Adrenal gland (tissue), 12 donors: Measurements from ENCODE around the gene IFNA17. TPM values are rescaled to one million over a fixed set of nuclear protein-coding genes. Genes with fewer than 3 reads are reported as not detected.

ENCODE experiments used
- DNase-seq, 7 donors: peaks; one replicate each; pipeline ENCODE4 v3.0.0-alpha.2; 2019 to 2020
- H3K27ac ChIP-seq, 5 donors: fragments of 200-600 bp; sonication (generic) in 4 of 5; 1 replicate in 3 of 5; 2 replicates in 2 of 5; pipeline versions ENCODE4 v1.5.1 to v1.8.0; 2016 to 2020; ENCODE audit warnings: mild to moderate bottlenecking in 1 of 5
- H3K27me3 ChIP-seq: fragments of 200-600 bp; 2 replicates; pipeline ENCODE4 v1.8.0; 2021
- H3K36me3 ChIP-seq, 2 donors: fragments of 200-600 bp; replicated peaks in 1 of 2; 1 replicate in 1 of 2; 2 replicates in 1 of 2; pipeline versions ENCODE4 v1.5.1 to v1.8.0; 2018 to 2022
- H3K4me1 ChIP-seq, 2 donors: fragments of 200-600 bp; replicated peaks in 1 of 2; 1 replicate in 1 of 2; 2 replicates in 1 of 2; pipeline versions ENCODE4 v1.5.1 to v1.8.0; 2018 to 2021
- H3K4me3 ChIP-seq, 4 donors: fragments of 200-600 bp; sonication (generic) in 3 of 4; one replicate each; pipeline ENCODE4 v1.5.1; 2016 to 2018
- H3K9me3 ChIP-seq, 3 donors: fragments of 200-600 bp; sonication (generic) in 1 of 3; replicated peaks in 1 of 3; 1 replicate in 2 of 3; 2 replicates in 1 of 3; pipeline versions ENCODE4 v1.5.1 to v1.8.0; 2016 to 2021
- CTCF ChIP-seq, 6 experiments: fragments of 450-650 bp in 4 of 6; fragments of 200-600 bp in 2 of 6; sonication (generic) in 1 of 6; IDR thresholded peaks; 1 replicate in 5 of 6; 2 replicates in 1 of 6; pipeline versions ENCODE4 v1.5.1 to v1.8.0; 2016 to 2021; ENCODE audit warnings: antibody characterized with exemption in 6 of 6, mild to moderate bottlenecking in 2 of 6, moderate library complexity in 1 of 6
- POLR2A ChIP-seq, 2 donors: fragments of 450-650 bp; IDR thresholded peaks; one replicate each; pipeline ENCODE4 v1.6.1; 2017; ENCODE audit warnings: antibody characterized with exemption in 2 of 2, mild to moderate bottlenecking in 2 of 2, moderate library complexity in 1 of 2
- WGBS, 4 donors: extraction: QIAGEN DNeasy Blood & Tissue Kit in 2 of 4; methylation state at CpG; one replicate each; pipeline versions ENCODE4 v1.1.5 to v1.1.7; 2013 to 2017; 5-methylcytosine and 5-hydroxymethylcytosine counted together
- intact Hi-C, 2 donors: fragments of 100-400 bp; cut with DNase I; formaldehyde crosslinking; loops; one replicate each; pipeline versions ENCODE4 v1.14.1 to v1.15.0; 2022 to 2023
- polyA plus RNA-seq, 3 donors: library from polyadenylated mRNA; stranded (reverse); fragments of 200-250 nt in 2 of 3; fragments of 350-450 nt in 1 of 3; fragmentation: Illumina TruSeq in 1 of 3; extraction: RNeasy Lipid Tissue Mini Kit (QIAGEN cat#74804) in 1 of 3; gene quantifications; one replicate each; pipeline ENCODE4 v1.2.3, GENCODE V29; 2013 to 2014
- total RNA-seq, 9 donors: library from RNA; depleted of rRNA in 4 of 9; stranded (reverse); fragments of >200 nt in 4 of 9; fragments of 120-200 nt in 1 of 9; fragmentation: NEBNext Ultra II Directional in 1 of 9; extraction: Animal tissue kit (Norgen Biotek cat#: 25700) in 1 of 9; gene quantifications; one replicate each; pipeline versions ENCODE4 v1.1.0 to v1.2.4, GENCODE V29; 2013 to 2023
- donor health status: healthy with polysubstance abuse.
- donor health status: Bipolar disorder and iron deficiency.
- donor health status: DM: yes; HTN: yes; CAD: no.
- donor health status: DM: no; HTN: no; CAD: no.
- donor health status: DM: no; HTN: no; CAD: no.
- donor health status: DM: yes; HTN: yes; CAD: no.

IFNA17 gene
- total and polyA plus RNA-seq, 12 donors: not detected

- intact Hi-C loops: no loop called here
- H3K36me3 ChIP-seq: no peaks in the 10 kb centered on the region
- H3K27ac ChIP-seq: no peak overlapping the region
- no peak for DNase-seq
- H3K4me1 ChIP-seq: no peaks in the 10 kb centered on the region
- 19 to 33% (median 27%) methylated on average over 1 of the region's 1 CpG for WGBS, 4 donors
- no peaks in the 10 kb centered on the region for H3K9me3 ChIP-seq
- no peak for TF ChIP-seq CTCF (IDR thresholded peaks at IDR 0.05)
- no peak for TF ChIP-seq POLR2A (IDR thresholded peaks at IDR 0.05)
- peaks cover 7% of the 10 kb centered on the region for H3K27me3 ChIP-seq
- no peak overlapping the region for H3K4me3 ChIP-seq
Measured at GRCh38 chr9:21265421-21266189, 37.6 kb upstream of the IFNA17 start.

- H3K27ac ChIP-seq: no peak overlapping the region
- TF ChIP-seq CTCF (IDR thresholded peaks at IDR 0.05): no peak
- TF ChIP-seq POLR2A (IDR thresholded peaks at IDR 0.05): no peak
- 68 to 76% (median 72%) methylated on average over 5 of the region's 5 CpGs for whole genome bisulfite sequencing, 4 donors
- DNase-seq: no peak
- H3K4me3 ChIP-seq: no peak overlapping the region
- intact Hi-C loops: no loop called here
- no peaks in the 10 kb centered on the region for H3K27me3 ChIP-seq
- H3K9me3 ChIP-seq: no peaks in the 10 kb centered on the region
- H3K4me1 ChIP-seq: no peaks in the 10 kb centered on the region
- H3K36me3 ChIP-seq: no peaks in the 10 kb centered on the region
Measured at GRCh38 chr9:21255538-21256212, 27.7 kb upstream of the IFNA17 start.

- H3K9me3 ChIP-seq: no peaks in the 10 kb centered on the region
- intact Hi-C loops: no loop called here
- H3K27ac ChIP-seq: no peak overlapping the region
- TF ChIP-seq CTCF (IDR thresholded peaks at IDR 0.05) (peak; percentile 28 to 57 (median 44)), POLR2A (IDR thresholded peaks at IDR 0.05) (no peak)
- peak in 5 of 7 donors; percentile 12 to 51 (median 40) for DNase-seq
- H3K4me1 ChIP-seq: no peaks in the 10 kb centered on the region
- no peak overlapping the region for H3K4me3 ChIP-seq
- H3K27me3 ChIP-seq: peaks cover 13% of the 10 kb centered on the region
- no peaks in the 10 kb centered on the region for H3K36me3 ChIP-seq
- 0 to 1% (median 1%) methylated on average over 3 of the region's 3 CpGs for WGBS, 4 donors
Measured at GRCh38 chr9:21252721-21253547, 24.9 kb upstream of the IFNA17 start.

- TF ChIP-seq POLR2A (IDR thresholded peaks at IDR 0.05): no peak
- TF ChIP-seq CTCF (IDR thresholded peaks at IDR 0.05): no peak
- Histone ChIP-seq H3K36me3 (no peaks in the 10 kb centered on the region), H3K4me1 (no peaks in the 10 kb centered on the region), H3K9me3 (no peaks in the 10 kb centered on the region), H3K27me3 (peaks cover 16% of the 10 kb centered on the region), H3K27ac (no peak overlapping the region), H3K4me3 (no peak overlapping the region)
- no peak for DNase-seq
- WGBS, 4 donors: 47 to 56% (median 51%) methylated on average over 4 of the region's 4 CpGs
- intact Hi-C loops: no loop called here
Measured at GRCh38 chr9:21251638-21252037, 23.6 kb upstream of the IFNA17 start.
